ENCODE data around the gene TAOK2.
A peak's percentile ranks its signal among the peaks of the same experiment; 100 is the strongest.

TAOK2 gene

GRCh38 chr16:29925105-29925756, 48.4 kb upstream of the TAOK2 start:
- TF ChIP-seq ZBTB20 (tag by site-specific recombination; IDR thresholded peaks at IDR 0.05) (peak; percentile 63), ZNF629 (tag by site-specific recombination; IDR thresholded peaks at IDR 0.05) (no peak), ZIC2 (tag by site-specific recombination; IDR thresholded peaks at IDR 0.05) (no peak), ZNF335 (tag by site-specific recombination; conservative IDR thresholded peaks at IDR 0.05) (peak; percentile 9; the same call in 1 of the 2 replicates), ZNF398 (tag by site-specific recombination; IDR thresholded peaks at IDR 0.05) (peak; percentile 54), PATZ1 (tag by site-specific recombination; IDR thresholded peaks at IDR 0.05) (peak; percentile 76; the same call in 1 of the 2 replicates), GLIS2 (tag by site-specific recombination; IDR thresholded peaks at IDR 0.05) (peak; percentile 72), ZNF792 (tag by site-specific recombination; IDR thresholded peaks at IDR 0.05) (peak; percentile 5; the same call in 1 of the 2 replicates), SCRT2 (tag by site-specific recombination; IDR thresholded peaks at IDR 0.05) (peak; percentile 94), MYNN (tag by site-specific recombination; IDR thresholded peaks at IDR 0.05; ENCODE audit: borderline replicate concordance) (no peak), SCRT1 (tag by site-specific recombination; IDR thresholded peaks at IDR 0.05; ENCODE audit: borderline replicate concordance) (peak; percentile 86), ZBTB48 (tag by site-specific recombination; IDR thresholded peaks at IDR 0.05) (0 out of 2 replicates have a peak, but pooled peaks have one; percentile 25)
- Histone ChIP-seq H3K36me3 (ENCODE audit: control insufficient read depth in 2 of 2, insufficient read depth in 1 of 2, low read length in 2 of 2) (peaks cover 5 to 26% of the 10 kb centered on the region in 2 experiments), H3K4me3 (ENCODE audit: low read depth, low read length) (peak overlapping the region; percentile 97), H3K4me1 (ENCODE audit: control insufficient read depth, insufficient read depth, low read length) (peaks cover 4% of the 10 kb centered on the region; the same call in 1 of the 2 replicates), H3K9me3 (ENCODE audit: control insufficient read depth, insufficient read depth, low read depth, low read length) (no peaks in the 10 kb centered on the region), H3K27ac (ENCODE audit: extremely low read depth, low read depth, low read length) (peak overlapping the region; percentile 14; the same call in 1 of the 2 replicates)
- POLR2A ChIA-PET: interaction anchor here (0.7 to 5.3 kb wide), 17 partner anchors 9 to 152 kb away, joined by 3 to 58 read pairs (median 8); partner anchors contain the start of genes HIRIP3, MAZ, SEZ6L2 and TAOK2
- CTCF ChIA-PET: interaction anchor here (0.6 to 1.8 kb wide), 5 partner anchors 9 to 106 kb away, joined by 3 to 8 read pairs (median 5); no protein-coding TSS in a partner anchor

- Histone ChIP-seq H3K27ac (ENCODE audit: extremely low read depth, low read depth, low read length) (peak within 1 kb of the TSS; percentile 73), H3K4me1 (ENCODE audit: control insufficient read depth, insufficient read depth, low read length) (peaks cover 4% of the 10 kb centered on the region; the same call in 1 of the 2 replicates), H3K9me3 (ENCODE audit: control insufficient read depth, insufficient read depth, low read depth, low read length) (no peaks in the 10 kb centered on the region), H3K4me3 (ENCODE audit: low read depth, low read length) (peak within 1 kb of the TSS; percentile 97), H3K36me3 (ENCODE audit: control insufficient read depth in 2 of 2, insufficient read depth in 1 of 2, low read length in 2 of 2) (peaks cover 5 to 18% of the 10 kb centered on the region in 2 experiments)
- CTCF ChIA-PET: interaction anchor here (0.6 to 1.8 kb wide), 8 partner anchors 9 to 106 kb away, joined by 3 to 8 read pairs (median 4); no protein-coding TSS in a partner anchor
- POLR2A ChIA-PET: interaction anchor here (0.5 to 5.3 kb wide), 25 partner anchors 10 to 1028 kb away, joined by 3 to 58 read pairs (median 5); partner anchors contain the start of genes HIRIP3, MAZ, SEZ6L2 and TAOK2
- TF ChIP-seq PRDM1 (tag by site-specific recombination; IDR thresholded peaks at IDR 0.05): no peak
- 0 out of 2 replicates have a peak, but pooled peaks have one; percentile 60 for TF ChIP-seq YY1 (tag by site-specific recombination; IDR thresholded peaks at IDR 0.05)
- no peak for TF ChIP-seq ZNF664 (tag by site-specific recombination; IDR thresholded peaks at IDR 0.05)
- TF ChIP-seq ZNF704 (tag by site-specific recombination; IDR thresholded peaks at IDR 0.05): no peak
- peak; percentile 28; the same call in 1 of the 2 replicates for TF ChIP-seq ZNF239 (tag by site-specific recombination; IDR thresholded peaks at IDR 0.05)
- peak; percentile 93 for TF ChIP-seq SP2 (tag by site-specific recombination; IDR thresholded peaks at IDR 0.05)
- TF ChIP-seq ZNF341 (tag by site-specific recombination; IDR thresholded peaks at IDR 0.05; ENCODE audit: low read depth): peak; percentile 86
- TF ChIP-seq ZNF777 (tag by site-specific recombination; IDR thresholded peaks at IDR 0.05; ENCODE audit: borderline replicate concordance): peak; percentile 92
- peak; percentile 58 for TF ChIP-seq ZEB2 (tag by site-specific recombination; IDR thresholded peaks at IDR 0.05)
- peak; percentile 70 for TF ChIP-seq ZNF629 (tag by site-specific recombination; IDR thresholded peaks at IDR 0.05)
- TF ChIP-seq ZNF155 (tag by site-specific recombination; IDR thresholded peaks at IDR 0.05): no peak
- TF ChIP-seq ZNF404 (tag by site-specific recombination; IDR thresholded peaks at IDR 0.05): no peak
- no peak for TF ChIP-seq ZNF670 (tag by site-specific recombination; IDR thresholded peaks at IDR 0.05; ENCODE audit: low read depth)
- TF ChIP-seq ZNF473 (tag by site-specific recombination; IDR thresholded peaks at IDR 0.05): no peak
- peak; percentile 87 for TF ChIP-seq ZNF394 (tag by site-specific recombination; IDR thresholded peaks at IDR 0.05; ENCODE audit: borderline replicate concordance)
- peak; percentile 74 for TF ChIP-seq ZNF660 (tag by site-specific recombination; IDR thresholded peaks at IDR 0.05)
- peak; percentile 88 for TF ChIP-seq KLF10 (tag by site-specific recombination; IDR thresholded peaks at IDR 0.05)
- no peak for TF ChIP-seq ZSCAN16 (tag by site-specific recombination; IDR thresholded peaks at IDR 0.05)
Observed at GRCh38 chr16:29925781-29926710, 47.6 kb upstream of the TAOK2 start, which contains the start of gene KCTD13. Gene KCTD13 (minus strand): TSS chr16:29926226. CDS start chr16:29926033, 193 bp downstream.

Data from HEK293 (cell line).